A549 (cell line): Measurements from ENCODE around the gene APBB2.

Experiments used
- CEBPB ChIP-seq, 2 experiments: fragments of >200 bp in 1 of 2; sonication (Bioruptor Twin) in 1 of 2; formaldehyde crosslinking in 1 of 2; IDR thresholded peaks; 2 replicates each; pipeline ENCODE4 v1.6.1; 2012 to 2016
- CTCF ChIP-seq: fragments of >200 bp; sonication (Bioruptor Twin); formaldehyde crosslinking; IDR thresholded peaks from 3 replicates; pipeline ENCODE4 v1.5.1; 2016
- E2F6 ChIP-seq: IDR thresholded peaks from 2 replicates; pipeline ENCODE4 v1.6.1; 2012; ENCODE audit warnings: low read depth, borderline replicate concordance
- EP300 ChIP-seq, 2 experiments: fragments of >200 bp; sonication (Bioruptor Twin); formaldehyde crosslinking; IDR thresholded peaks; 2 replicates in 1 of 2; 3 replicates in 1 of 2; pipeline ENCODE4 v1.6.1; 2016 to 2017
- ESRRA ChIP-seq: fragments of 150-350 bp; IDR thresholded peaks from 2 replicates; pipeline ENCODE4 v1.6.1; 2014; ENCODE audit warnings: mild to moderate bottlenecking, low read length, borderline replicate concordance
- JUN ChIP-seq, 2 experiments: fragments of >200 bp; sonication (Bioruptor Twin); formaldehyde crosslinking; IDR thresholded peaks; 2 replicates in 1 of 2; 3 replicates in 1 of 2; pipeline ENCODE4 v1.6.1; 2016 to 2017
- POLR2A ChIP-seq: IDR thresholded peaks from 2 replicates; pipeline ENCODE4 v1.6.1; 2012; ENCODE audit warnings: mild to moderate bottlenecking, low read length
- RNF2 ChIP-seq: fragments of 200-600 bp; sonication (generic); IDR thresholded peaks from 2 replicates; pipeline ENCODE4 v1.6.1; 2016; ENCODE audit warnings: low read depth, mild to moderate bottlenecking, antibody characterized with exemption, moderate library complexity, borderline replicate concordance
- TP53 ChIP-seq: fragments of 250-450 bp; sonication (Bioruptor Pico); IDR thresholded peaks from 2 replicates; pipeline ENCODE4 v1.5.0; 2021; ENCODE audit warnings: mild to moderate bottlenecking, moderate library complexity
- TF ChIP-seq, protein P1 (sequence below): fragments of 200-600 bp; sonication (generic); IDR thresholded peaks from 2 replicates; pipeline ENCODE4 v1.6.1; 2016; ENCODE audit warnings: antibody characterized with exemption, mild to moderate bottlenecking, moderate library complexity

DNA sequence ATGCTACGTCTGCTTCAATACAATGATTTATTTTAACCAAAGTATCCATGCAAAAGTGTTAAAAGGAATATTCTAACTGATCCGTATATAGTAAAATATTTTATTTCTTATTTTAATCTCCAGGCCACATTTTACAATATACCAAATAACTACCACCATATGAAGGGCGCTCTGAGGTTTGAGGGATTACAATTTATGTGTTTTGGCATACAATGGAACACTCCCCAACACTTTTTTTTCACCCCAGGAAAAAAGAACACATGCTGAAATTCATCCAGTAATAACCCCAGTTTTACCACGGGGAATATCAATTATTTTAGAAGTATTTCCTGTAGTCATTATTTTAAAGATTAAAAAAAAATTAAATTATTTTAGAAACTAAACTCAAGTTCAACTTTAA is 65.4 kb downstream of the APBB2 start:
- TF ChIP-seq CTCF (no peak), POLR2A (no peak), TP53 (CRISPR knock-in tag) (no peak), E2F6 (no peak), CEBPB (IDR thresholded peaks at IDR 0.05) (no peak), EP300 (IDR thresholded peaks at IDR 0.05) (no peak), ESRRA (no peak), RNF2 (no peak), JUN (IDR thresholded peaks at IDR 0.05) (no peak)
- TF ChIP-seq, protein P1, sequence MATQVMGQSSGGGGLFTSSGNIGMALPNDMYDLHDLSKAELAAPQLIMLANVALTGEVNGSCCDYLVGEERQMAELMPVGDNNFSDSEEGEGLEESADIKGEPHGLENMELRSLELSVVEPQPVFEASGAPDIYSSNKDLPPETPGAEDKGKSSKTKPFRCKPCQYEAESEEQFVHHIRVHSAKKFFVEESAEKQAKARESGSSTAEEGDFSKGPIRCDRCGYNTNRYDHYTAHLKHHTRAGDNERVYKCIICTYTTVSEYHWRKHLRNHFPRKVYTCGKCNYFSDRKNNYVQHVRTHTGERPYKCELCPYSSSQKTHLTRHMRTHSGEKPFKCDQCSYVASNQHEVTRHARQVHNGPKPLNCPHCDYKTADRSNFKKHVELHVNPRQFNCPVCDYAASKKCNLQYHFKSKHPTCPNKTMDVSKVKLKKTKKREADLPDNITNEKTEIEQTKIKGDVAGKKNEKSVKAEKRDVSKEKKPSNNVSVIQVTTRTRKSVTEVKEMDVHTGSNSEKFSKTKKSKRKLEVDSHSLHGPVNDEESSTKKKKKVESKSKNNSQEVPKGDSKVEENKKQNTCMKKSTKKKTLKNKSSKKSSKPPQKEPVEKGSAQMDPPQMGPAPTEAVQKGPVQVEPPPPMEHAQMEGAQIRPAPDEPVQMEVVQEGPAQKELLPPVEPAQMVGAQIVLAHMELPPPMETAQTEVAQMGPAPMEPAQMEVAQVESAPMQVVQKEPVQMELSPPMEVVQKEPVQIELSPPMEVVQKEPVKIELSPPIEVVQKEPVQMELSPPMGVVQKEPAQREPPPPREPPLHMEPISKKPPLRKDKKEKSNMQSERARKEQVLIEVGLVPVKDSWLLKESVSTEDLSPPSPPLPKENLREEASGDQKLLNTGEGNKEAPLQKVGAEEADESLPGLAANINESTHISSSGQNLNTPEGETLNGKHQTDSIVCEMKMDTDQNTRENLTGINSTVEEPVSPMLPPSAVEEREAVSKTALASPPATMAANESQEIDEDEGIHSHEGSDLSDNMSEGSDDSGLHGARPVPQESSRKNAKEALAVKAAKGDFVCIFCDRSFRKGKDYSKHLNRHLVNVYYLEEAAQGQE, result no peak
